ENCODE measurements around the gene CCP110.

- TF ChIP-seq, protein P1, sequence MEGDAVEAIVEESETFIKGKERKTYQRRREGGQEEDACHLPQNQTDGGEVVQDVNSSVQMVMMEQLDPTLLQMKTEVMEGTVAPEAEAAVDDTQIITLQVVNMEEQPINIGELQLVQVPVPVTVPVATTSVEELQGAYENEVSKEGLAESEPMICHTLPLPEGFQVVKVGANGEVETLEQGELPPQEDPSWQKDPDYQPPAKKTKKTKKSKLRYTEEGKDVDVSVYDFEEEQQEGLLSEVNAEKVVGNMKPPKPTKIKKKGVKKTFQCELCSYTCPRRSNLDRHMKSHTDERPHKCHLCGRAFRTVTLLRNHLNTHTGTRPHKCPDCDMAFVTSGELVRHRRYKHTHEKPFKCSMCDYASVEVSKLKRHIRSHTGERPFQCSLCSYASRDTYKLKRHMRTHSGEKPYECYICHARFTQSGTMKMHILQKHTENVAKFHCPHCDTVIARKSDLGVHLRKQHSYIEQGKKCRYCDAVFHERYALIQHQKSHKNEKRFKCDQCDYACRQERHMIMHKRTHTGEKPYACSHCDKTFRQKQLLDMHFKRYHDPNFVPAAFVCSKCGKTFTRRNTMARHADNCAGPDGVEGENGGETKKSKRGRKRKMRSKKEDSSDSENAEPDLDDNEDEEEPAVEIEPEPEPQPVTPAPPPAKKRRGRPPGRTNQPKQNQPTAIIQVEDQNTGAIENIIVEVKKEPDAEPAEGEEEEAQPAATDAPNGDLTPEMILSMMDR (IDR thresholded peaks at IDR 0.05), result no peak
- TF ChIP-seq EZH2 (IDR thresholded peaks at IDR 0.05; ENCODE audit: borderline replicate concordance, insufficient read depth, low read depth, low read length, poor library complexity, severe bottlenecking), result no peak
Observed at GRCh38 chr16:19599968-19600716, 76.4 kb downstream of the CCP110 start.

Data from B cell (primary cell).